PC-9 (cell line): ENCODE results near the gene SERP2.

Experiments
- EZH2 ChIP-seq: fragments of 200-600 bp; sonication (generic); IDR thresholded peaks from 2 replicates; pipeline ENCODE4 v1.8.0; 2017; ENCODE audit warnings: antibody characterized with exemption, low read depth
- TF ChIP-seq, protein P1 (sequence below): fragments of 200-600 bp; sonication (generic); conservative IDR thresholded peaks from 2 replicates; pipeline ENCODE4 v1.6.1; 2017; ENCODE audit warnings: mixed run types, antibody characterized with exemption, mild to moderate bottlenecking, moderate library complexity

DNA sequence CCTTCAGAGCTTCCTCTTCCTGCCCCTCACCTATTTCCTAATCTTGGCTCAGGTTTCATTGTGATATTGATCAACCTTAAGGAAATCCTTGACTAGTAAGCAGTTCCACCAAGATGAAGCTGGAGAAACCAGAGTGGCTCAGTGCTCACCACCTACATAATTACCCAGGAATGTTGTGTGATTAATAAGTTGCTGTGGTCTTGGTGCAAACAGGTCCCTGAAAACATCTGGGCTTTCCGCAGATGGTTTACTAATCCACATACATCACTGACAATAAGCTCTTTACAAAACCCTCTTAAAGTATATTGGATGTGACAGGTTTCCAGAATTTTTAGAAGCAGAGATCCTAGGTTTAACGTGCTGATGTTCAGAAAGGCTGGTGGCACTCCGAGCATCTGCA lies 8.6 kb upstream of the SERP2 start:
- TF ChIP-seq, protein P1, sequence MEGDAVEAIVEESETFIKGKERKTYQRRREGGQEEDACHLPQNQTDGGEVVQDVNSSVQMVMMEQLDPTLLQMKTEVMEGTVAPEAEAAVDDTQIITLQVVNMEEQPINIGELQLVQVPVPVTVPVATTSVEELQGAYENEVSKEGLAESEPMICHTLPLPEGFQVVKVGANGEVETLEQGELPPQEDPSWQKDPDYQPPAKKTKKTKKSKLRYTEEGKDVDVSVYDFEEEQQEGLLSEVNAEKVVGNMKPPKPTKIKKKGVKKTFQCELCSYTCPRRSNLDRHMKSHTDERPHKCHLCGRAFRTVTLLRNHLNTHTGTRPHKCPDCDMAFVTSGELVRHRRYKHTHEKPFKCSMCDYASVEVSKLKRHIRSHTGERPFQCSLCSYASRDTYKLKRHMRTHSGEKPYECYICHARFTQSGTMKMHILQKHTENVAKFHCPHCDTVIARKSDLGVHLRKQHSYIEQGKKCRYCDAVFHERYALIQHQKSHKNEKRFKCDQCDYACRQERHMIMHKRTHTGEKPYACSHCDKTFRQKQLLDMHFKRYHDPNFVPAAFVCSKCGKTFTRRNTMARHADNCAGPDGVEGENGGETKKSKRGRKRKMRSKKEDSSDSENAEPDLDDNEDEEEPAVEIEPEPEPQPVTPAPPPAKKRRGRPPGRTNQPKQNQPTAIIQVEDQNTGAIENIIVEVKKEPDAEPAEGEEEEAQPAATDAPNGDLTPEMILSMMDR, result no peak
- TF ChIP-seq EZH2, result no peak
